DMS 273 treated with DMSO at 0.1 percent for 48 hours (cell line): Measurements from ENCODE around the gene MYORG.

Source experiments
- DNase-seq: peaks from one replicate; lab custom pipeline; 2025; lab: John Stamatoyannopoulos, UW

Gene MYORG

DNA sequence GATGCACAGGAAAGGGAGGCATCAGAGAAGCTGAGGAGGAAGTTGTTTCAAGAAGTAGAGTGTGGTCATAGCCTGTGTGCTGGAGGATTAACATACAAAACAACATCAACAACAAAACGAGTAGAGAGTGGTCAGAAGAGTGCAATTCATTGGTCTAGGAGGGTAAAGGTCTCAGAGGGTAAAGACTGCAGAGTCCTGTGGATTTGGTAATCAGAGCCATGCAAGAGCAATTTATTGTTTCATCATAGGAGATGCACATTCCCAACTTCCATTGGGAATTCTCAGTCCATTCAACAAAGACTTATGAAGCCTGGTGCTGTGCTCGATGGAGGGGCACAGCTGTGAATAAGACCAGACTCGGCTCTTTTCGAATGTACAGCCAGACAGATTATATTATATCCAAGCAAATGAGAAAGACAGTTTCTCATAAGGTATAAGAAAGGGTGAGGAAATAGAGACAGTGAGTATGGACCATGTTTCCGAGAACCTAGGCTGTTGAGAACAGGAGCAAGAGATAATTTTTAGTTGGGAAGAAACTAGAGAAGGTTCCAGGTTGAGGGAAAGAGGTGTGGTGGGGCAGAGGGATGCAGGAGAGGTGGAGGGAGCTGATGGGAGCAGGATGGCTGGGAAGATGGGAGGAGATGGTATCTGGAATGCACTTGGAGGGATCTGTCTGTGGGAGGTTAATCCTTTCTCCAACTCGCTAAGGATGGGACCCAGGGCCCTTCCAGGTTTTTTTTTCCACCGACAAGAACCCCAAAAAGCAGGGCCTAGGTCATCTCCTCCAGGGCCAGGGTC lies 7.9 kb upstream of the MYORG start:
- DNase-seq = no peak

GRCh38 chr9:34383904-34384303 lies 7.2 kb upstream of the MYORG start:
- no peak for DNase-seq

GRCh38 chr9:34382879-34383278 lies 6.2 kb upstream of the MYORG start:
- DNase-seq = no peak

- DNase-seq = no peak
These were observed 5.4 kb upstream of the MYORG start for GRCh38 chr9:34382054-34382453.

DNA sequence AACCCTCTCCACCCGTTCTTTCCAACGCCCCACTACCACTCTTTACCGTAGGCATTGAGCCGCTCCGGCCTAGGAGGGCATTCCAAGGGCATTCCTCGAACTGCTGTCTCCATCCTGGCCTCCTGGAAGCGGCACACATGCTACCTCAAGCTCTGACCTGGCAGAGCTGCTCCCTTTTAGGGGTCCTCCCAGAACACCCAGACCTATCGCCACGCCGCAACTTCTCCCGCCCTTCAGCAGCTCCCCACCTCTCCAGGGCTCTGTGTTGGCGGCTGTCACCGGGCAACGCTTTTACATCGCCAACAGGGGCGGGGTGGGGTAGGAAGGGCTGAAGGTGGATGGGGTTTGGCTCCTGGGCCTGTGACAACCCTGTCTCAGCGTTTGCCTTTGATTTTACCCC lies 4.6 kb upstream of the MYORG start:
- no peak for DNase-seq

DNA sequence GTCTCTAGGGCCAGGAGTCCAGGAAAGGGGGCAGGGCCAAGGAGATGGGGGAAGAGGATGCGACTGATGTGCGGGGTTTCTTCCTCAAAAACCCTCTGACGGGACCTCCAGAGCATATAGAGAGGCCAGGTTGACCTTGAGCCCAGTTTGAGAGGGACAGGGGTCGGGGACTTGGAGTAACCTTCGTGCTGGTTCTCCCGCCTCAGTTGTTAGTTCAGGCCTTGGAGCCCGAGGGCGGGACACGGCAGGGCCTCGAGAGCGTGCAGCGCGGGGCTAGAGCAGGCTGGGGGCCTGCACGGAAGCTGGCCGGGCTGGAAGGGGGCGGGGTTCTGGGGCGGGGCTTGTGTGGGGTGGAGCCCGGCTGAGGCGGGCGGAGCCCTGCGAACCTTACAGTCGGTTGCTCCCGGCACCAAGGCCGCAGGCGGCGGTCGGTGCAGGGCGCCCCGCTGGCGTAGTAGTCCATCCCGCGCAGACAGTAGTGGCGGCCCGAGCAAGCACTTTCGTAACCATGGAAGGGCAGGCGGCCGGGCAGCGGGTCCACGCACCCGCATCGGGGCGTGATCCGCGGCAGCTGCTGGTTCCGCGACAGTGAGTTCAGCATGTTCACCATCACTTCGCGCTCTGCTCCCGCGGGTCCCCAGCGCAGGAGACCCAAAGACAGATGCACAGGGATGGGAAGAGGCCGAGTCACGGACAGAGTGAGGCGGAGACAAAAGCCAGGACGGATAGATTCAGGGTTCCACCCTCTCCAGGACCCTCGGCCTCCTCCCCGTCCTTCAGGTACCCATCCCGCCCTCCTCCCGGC lies 4.0 kb upstream of the MYORG start:
- DNase-seq = peak; percentile 22

DNA sequence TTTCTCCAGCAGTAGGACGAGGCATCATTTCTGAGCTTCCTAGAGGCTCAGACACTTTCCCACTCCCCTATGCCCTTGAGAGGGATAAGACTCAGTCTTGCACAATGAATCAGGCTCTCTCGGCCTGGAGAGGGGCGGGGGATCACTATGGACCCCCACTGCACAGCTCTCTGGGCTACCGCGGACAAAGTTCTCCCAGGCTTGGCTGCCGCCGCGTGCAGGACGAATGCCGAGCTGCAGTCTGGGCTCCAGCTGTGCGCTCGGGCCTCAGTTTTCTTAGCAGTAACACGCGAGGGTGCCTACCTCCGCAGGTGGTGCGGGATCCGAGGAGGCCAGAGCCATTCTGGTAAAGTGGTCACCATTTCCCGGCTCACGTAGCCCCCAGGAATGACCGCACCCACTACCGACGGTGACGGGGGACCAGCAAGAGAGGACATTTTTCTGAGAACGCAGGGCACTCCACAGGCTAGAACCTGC lies 3.4 kb upstream of the MYORG start:
- no peak for DNase-seq

GRCh38 chr9:34379334-34380033 lies 2.8 kb upstream of the MYORG start:
- DNase-seq = peak; percentile 39

GRCh38 chr9:34378376-34379060 lies 1.8 kb upstream of the MYORG start:
- DNase-seq = no peak

DNA sequence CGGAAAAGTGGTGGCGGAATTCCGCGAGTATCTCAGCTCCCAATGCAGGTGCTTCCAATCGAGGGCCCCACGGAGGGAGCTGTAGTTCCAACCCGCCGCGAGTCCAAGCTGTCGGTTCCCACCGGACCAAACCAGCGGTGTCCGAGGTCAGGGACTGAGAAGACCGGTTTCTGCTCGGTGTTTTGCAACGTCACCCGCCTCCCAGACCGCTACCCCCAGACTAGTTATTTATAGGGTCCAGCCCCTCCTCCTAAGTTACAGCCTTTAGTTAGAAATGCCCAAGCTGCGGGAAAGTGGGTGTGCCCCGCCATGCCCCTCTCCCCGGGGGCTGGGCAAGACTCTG lies 677 bp upstream of the MYORG start:
- no peak for DNase-seq

- DNase-seq = no peak
These were observed 650 bp downstream of the MYORG start for GRCh38 chr9:34375901-34376595.

- peak; percentile 62 for DNase-seq
These were observed 1.7 kb downstream of the MYORG start for GRCh38 chr9:34374905-34375552.

DNA sequence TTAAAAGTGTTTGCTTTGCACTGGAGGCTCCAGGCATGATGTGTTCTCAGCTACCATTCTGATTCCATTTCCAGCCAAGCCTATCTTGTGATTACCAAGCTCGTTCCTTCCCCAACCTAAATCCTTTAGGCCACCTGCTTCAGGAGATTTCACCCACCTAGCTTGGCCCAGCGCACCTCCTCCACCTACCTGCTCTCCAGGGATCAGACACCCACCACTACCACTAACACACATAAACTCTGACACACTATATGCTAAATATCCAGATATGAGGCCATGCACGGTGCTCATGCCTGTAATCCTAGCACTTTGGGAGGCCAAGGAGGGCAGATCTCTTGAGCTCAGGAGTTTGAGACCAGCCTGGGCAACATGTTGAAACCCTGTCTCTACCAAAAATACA lies 2.4 kb downstream of the MYORG start:
- DNase-seq = no peak

GRCh38 chr9:34373749-34374148 lies 2.9 kb downstream of the MYORG start:
- no peak for DNase-seq

DNA sequence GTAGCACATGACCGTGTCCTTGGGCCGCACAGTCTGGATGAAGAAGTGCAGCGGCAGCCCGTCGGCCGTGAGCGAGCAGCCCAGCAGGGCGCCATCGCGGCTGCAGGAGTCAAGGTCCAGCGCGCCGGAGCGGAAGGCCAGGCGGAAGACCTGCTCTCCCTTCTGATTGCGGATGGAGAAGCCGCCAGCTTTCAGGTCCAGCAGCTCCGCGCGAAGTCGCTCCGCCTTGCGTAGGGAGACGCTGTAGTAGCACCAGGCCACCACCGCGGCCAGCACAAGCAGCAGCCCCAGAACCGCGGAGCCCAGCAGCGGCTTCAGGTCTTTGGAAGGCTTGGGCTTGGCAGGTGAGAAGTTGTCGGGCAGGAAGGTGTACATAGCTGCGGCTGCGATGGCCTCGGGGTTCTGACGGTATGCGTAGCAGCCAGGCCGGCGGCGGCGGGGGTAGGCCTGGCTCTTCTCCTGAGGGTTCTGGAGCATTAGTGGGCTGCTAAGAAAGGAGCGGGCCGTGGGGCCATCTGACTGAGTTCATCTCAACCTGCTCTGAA lies 4.2 kb downstream of the MYORG start:
- no peak for DNase-seq

DNA sequence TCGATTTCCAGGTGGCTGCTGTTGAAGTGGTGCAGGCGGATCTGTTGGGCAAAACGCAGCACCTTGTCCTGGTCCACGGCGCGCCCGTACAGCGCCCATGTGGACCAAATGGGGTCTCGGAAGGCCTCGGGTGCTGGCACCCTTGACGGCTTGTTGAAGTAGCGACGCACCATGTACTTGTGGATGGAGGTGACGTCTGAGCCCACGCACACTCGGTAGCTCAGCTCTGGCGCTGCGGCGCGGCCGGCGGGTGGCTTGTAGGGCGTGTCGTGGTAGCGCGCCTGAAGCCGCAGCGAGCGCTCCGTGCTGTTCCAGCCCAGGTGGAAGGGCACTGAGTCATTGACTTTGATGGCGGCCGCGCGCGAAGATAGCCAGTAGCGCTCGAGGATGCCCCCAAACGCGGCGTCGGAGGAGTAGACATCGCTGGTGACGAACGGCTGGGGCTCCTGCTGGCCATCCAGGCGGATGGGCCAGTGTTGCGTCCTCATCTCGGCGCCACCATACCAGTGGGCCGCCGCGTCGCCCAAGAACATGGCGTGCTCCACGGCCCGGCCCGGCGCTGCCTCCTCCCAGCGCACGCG lies 4.7 kb downstream of the MYORG start:
- no peak for DNase-seq

GRCh38 chr9:34370970-34371880 lies 5.5 kb downstream of the MYORG start:
- no peak for DNase-seq

GRCh38 chr9:34370335-34370969 lies 6.2 kb downstream of the MYORG start:
- DNase-seq = no peak

DNA sequence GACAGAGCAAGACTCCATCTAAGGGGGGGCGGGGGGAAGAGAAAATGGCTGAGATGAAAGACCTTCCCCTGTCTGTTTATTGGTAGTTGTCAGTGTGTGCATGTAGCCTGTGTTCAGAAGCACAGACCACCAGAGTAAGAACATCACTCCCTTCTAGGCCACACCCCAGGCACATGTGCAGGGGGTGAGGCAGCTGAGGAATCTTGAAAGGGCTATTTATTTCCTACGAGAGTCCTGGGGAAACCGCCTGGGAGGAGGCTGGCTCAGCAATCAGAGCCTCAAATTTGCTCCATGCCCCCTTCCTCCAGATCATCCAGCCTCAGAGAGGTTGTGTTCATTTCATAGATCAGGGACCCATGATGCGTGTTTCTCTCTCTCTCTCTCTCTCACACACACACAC lies 7.1 kb downstream of the MYORG start:
- DNase-seq = no peak
